OCI-LY3 (cell line): Measurements from ENCODE around the gene GLP2R.

ENCODE experiments used
- CTCF ChIP-seq: fragments of 200-600, 300-600 bp; sonication (generic); IDR thresholded peaks from 2 replicates; pipeline ENCODE4 v1.5.1; 2014; ENCODE audit warnings: antibody characterized with exemption, low read length, low read depth
- EZH2phosphoT487 ChIP-seq: fragments of 200-600 bp; shearing (Covaris generic); IDR thresholded peaks from 2 replicates; pipeline ENCODE4 v1.6.1; 2018; ENCODE audit warnings: antibody characterized with exemption, mixed run types, low read depth

DNA sequence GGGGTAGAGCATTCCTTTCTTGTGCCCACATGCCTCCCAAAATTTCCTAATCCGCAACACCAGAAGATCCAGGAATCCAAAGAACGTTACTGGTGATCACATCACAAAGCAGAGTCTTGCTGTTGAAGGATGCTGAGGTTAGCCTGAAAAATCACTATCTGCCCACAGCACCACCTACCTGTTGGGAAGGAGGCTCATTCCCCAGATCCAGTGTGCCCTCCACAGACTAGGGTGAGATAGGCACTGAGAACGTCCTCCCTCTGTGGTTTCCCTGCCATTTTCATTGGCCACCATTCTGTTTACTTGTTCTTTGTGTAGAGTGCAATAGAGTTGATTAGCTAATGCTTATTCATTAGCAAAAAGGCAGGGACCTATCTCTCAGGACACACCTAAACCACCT lies 49.0 kb downstream of the GLP2R start:
- TF ChIP-seq CTCF (no peak), EZH2phosphoT487 (no peak)
